HL-60 (cell line): Measurements from ENCODE around the gene MACF1.

Experiments used
- CTCF ChIP-seq: IDR thresholded peaks from one replicate; pipeline ENCODE4 v1.5.1; 2011; ENCODE audit warnings: low read length, control low read depth, inconsistent platforms; ENCODE audit not compliant: insufficient read depth
- POLR2AphosphoS5 ChIP-seq: IDR thresholded peaks from 2 replicates; pipeline ENCODE4 v1.6.1; 2012; ENCODE audit warnings: low read depth

DNA sequence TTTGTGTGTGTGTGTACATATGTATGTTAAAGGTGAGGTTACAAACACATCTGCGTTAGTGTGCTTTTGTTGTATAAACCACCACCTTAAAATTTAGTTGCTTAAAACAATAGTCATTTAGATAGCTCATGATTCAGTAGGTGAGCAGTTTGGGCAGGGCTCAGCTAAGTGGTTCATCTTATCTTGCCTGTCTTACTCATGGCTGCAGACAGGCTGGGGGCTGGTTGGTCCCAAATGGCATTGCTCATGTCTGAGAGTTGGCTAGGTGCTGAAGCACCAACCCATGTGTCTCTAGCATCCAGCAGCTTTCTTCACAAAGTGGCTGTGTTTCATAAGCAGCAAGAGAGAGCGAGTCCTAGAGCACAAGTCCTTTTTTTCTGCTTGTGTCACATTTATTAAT is 91.4 kb downstream of the MACF1 start:
- TF ChIP-seq CTCF (no peak), POLR2AphosphoS5 (no peak)
